Keratinocyte (primary cell): ENCODE measurements around the gene POU6F2. TPM values are rescaled to one million over a fixed set of nuclear protein-coding genes. Genes with fewer than 3 reads are reported as not detected.
"Not testable (repeated sequence)": the region's sequence is repeated elsewhere in the genome, so short reads cannot be mapped to it uniquely, and the experiment has no call there.

Experiments
- DNase-seq: peaks from one replicate; pipeline ENCODE4 v3.0.0-alpha.2; 2011; ENCODE audit warnings: low read depth, missing footprints, low spot score
- FAIRE-seq: peaks from 2 replicates; lab custom pipeline; 2011; peaks lifted over from hg19 to GRCh38; lab: Jason Lieb, UNC
- H2AFZ ChIP-seq: 2 replicates; pipeline ENCODE4 v1.6.0; 2012; ENCODE audit warnings: low read length, control low read depth, inconsistent platforms; ENCODE audit not compliant: control insufficient read depth
- H3K27ac ChIP-seq: 2 replicates; pipeline ENCODE4 v1.5.1; 2011; ENCODE audit warnings: low read length; ENCODE audit not compliant: control insufficient read depth, insufficient read depth
- H3K27me3 ChIP-seq: 3 replicates; pipeline ENCODE4 v1.6.0; 2011; ENCODE audit warnings: low read length; ENCODE audit not compliant: control insufficient read depth, insufficient read depth; ENCODE audit errors: extremely low read depth
- H3K36me3 ChIP-seq, 2 experiments: 2 replicates in 1 of 2; 3 replicates in 1 of 2; pipeline ENCODE4 v1.5.1; 2011; ENCODE audit warnings: low read length in 2 of 2, mild to moderate bottlenecking in 1 of 2; ENCODE audit not compliant: control insufficient read depth in 2 of 2, insufficient read depth in 2 of 2; ENCODE audit errors: extremely low read depth in 1 of 2
- H3K4me1 ChIP-seq: 3 replicates; pipeline ENCODE4 v1.5.1; 2011; ENCODE audit warnings: low read length; ENCODE audit not compliant: control insufficient read depth, insufficient read depth; ENCODE audit errors: extremely low read depth
- H3K4me2 ChIP-seq: 3 replicates; pipeline ENCODE4 v1.6.0; 2011; ENCODE audit warnings: low read depth, low read length; ENCODE audit not compliant: control insufficient read depth, insufficient read depth; ENCODE audit errors: extremely low read depth
- H3K4me3 ChIP-seq, 3 experiments: fragments of 200-600 bp in 1 of 3; sonication (generic) in 1 of 3; 2 replicates in 2 of 3; 3 replicates in 1 of 3; pipeline ENCODE4 v1.5.1; 2011 to 2016; ENCODE audit warnings: low read length in 3 of 3, mild to moderate bottlenecking in 3 of 3, control low read depth in 2 of 3, inconsistent platforms in 1 of 3, low read depth in 1 of 3, mixed read lengths in 1 of 3, mixed run types in 1 of 3, moderate library complexity in 1 of 3; ENCODE audit not compliant: control insufficient read depth in 2 of 3, insufficient read depth in 2 of 3; ENCODE audit errors: extremely low read depth in 1 of 3
- H3K79me2 ChIP-seq: 2 replicates; pipeline ENCODE4 v1.6.0; 2012; ENCODE audit warnings: low read length; ENCODE audit not compliant: control insufficient read depth, insufficient read depth
- H3K9ac ChIP-seq: 3 replicates; pipeline ENCODE4 v1.6.0; 2011; ENCODE audit warnings: low read length; ENCODE audit not compliant: control insufficient read depth, insufficient read depth; ENCODE audit errors: extremely low read depth
- H3K9me1 ChIP-seq: 3 replicates; pipeline ENCODE4 v1.6.0; 2011; ENCODE audit warnings: low read length; ENCODE audit not compliant: control insufficient read depth, insufficient read depth; ENCODE audit errors: extremely low read depth
- H3K9me3 ChIP-seq: 2 replicates; pipeline ENCODE4 v1.5.1; 2012; ENCODE audit warnings: low read depth, low read length; ENCODE audit not compliant: control insufficient read depth
- H4K20me1 ChIP-seq: 3 replicates; pipeline ENCODE4 v1.6.0; 2011; ENCODE audit warnings: low read length; ENCODE audit not compliant: control insufficient read depth, insufficient read depth; ENCODE audit errors: extremely low read depth
- EZH2 ChIP-seq: IDR thresholded peaks from one replicate; pipeline ENCODE4 v1.6.1; 2012; ENCODE audit warnings: inconsistent platforms, mild to moderate bottlenecking, low read length, moderate library complexity
- dilution Hi-C: fragments of 300-500 bp; cut with MboI; formaldehyde crosslinking; loops from one replicate; pipeline ENCODE4 v1.7.0; 2020; ENCODE audit warnings: low sequenced_read_pairs; ENCODE audit not compliant: extremely low pct_ligation_motif_present
- polyA plus RNA-seq, 5 experiments: library from polyadenylated mRNA; depleted of rRNA in 3 of 5; stranded (reverse) in 3 of 5; stranded (forward) in 1 of 5; unstranded in 1 of 5; fragments of >200 nt; gene quantifications; 1 replicate in 1 of 5; 2 replicates in 3 of 5; 3 replicates in 1 of 5; pipeline versions ENCODE4 v1.2.1 to v1.2.3, GENCODE V29; 2011 to 2012; ENCODE audit warnings: missing spikeins in 2 of 5, low read depth in 1 of 5, low replicate concordance in 1 of 5
- TF ChIP-seq, protein P1 (sequence below), 3 experiments: IDR thresholded peaks in 1 of 3; conservative IDR thresholded peaks in 1 of 3; optimal IDR thresholded peaks in 1 of 3; 2 replicates in 2 of 3; 3 replicates in 1 of 3; pipeline versions ENCODE3 to v1.5.1; 2011; ENCODE audit warnings: low read length in 3 of 3, mild to moderate bottlenecking in 3 of 3, moderate library complexity in 2 of 3, control low read depth in 1 of 3, inconsistent platforms in 1 of 3; ENCODE audit not compliant: insufficient read depth in 2 of 3; ENCODE audit errors: extremely low read depth in 1 of 3

The POU6F2 gene
- polyA plus RNA-seq, 1 donor (not counting 4 experiments of a cell fraction or from before 2014, with no cell fraction given), result not detected

DNA sequence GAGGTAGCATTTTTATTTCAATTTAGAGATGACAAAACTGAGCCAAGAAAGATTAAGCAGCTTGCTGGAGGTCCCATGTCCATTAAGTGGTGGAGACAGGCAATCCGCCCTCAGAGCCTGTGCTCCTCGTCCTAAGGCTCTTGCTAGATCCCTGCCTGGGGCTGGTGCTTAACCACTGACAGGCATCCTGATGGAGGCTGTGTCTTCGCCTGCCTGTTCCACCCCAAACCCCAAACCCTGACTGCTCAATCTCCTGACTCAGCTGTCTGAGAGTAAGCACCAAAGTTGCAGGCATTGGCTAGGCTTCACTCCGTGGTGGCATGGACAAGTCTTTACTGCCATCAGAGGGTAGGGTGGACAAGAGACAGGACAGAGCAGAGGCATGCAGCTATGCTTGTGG lies 209.4 kb downstream of the POU6F2 start:
- H3K4me2 ChIP-seq, result no peak overlapping the region
- H3K9me1 ChIP-seq, result no peaks in the 10 kb centered on the region
- no peak overlapping the region for H3K4me3 ChIP-seq
- no peaks in the 10 kb centered on the region for H3K27me3 ChIP-seq
- H3K79me2 ChIP-seq, result no peaks in the 10 kb centered on the region
- H3K4me1 ChIP-seq, result no peaks in the 10 kb centered on the region
- H3K9ac ChIP-seq, result no peak overlapping the region
- H3K9me3 ChIP-seq, result no peaks in the 10 kb centered on the region
- TF ChIP-seq EZH2, result no peak
- TF ChIP-seq, protein P1, sequence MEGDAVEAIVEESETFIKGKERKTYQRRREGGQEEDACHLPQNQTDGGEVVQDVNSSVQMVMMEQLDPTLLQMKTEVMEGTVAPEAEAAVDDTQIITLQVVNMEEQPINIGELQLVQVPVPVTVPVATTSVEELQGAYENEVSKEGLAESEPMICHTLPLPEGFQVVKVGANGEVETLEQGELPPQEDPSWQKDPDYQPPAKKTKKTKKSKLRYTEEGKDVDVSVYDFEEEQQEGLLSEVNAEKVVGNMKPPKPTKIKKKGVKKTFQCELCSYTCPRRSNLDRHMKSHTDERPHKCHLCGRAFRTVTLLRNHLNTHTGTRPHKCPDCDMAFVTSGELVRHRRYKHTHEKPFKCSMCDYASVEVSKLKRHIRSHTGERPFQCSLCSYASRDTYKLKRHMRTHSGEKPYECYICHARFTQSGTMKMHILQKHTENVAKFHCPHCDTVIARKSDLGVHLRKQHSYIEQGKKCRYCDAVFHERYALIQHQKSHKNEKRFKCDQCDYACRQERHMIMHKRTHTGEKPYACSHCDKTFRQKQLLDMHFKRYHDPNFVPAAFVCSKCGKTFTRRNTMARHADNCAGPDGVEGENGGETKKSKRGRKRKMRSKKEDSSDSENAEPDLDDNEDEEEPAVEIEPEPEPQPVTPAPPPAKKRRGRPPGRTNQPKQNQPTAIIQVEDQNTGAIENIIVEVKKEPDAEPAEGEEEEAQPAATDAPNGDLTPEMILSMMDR (optimal IDR thresholded peaks at IDR 0.05 in 1 of 3, IDR thresholded peaks at IDR 0.05 in 1 of 3, conservative IDR thresholded peaks at IDR 0.05 in 1 of 3; ENCODE audit: extremely low read depth in 1 of 3, insufficient read depth in 2 of 3, low read length in 3 of 3), result no peak
- H4K20me1 ChIP-seq, result no peaks in the 10 kb centered on the region
- dilution Hi-C loops, result no loop called here
- H2AFZ ChIP-seq, result no peak overlapping the region
- DNase-seq, result no peak
- no peak for FAIRE-seq
- H3K36me3 ChIP-seq, result no peaks in the 10 kb centered on the region
- H3K27ac ChIP-seq, result no peak overlapping the region

GRCh38 chr7:39192476-39192875 lies 214.8 kb downstream of the POU6F2 start:
- dilution Hi-C loops, result no loop called here
- no peak overlapping the region for H2AFZ ChIP-seq
- DNase-seq, result no peak
- H3K9me1 ChIP-seq, result no peaks in the 10 kb centered on the region
- H4K20me1 ChIP-seq, result no peaks in the 10 kb centered on the region
- no peak overlapping the region for H3K9ac ChIP-seq
- no peak for FAIRE-seq
- H3K27me3 ChIP-seq, result no peaks in the 10 kb centered on the region
- no peak overlapping the region for H3K27ac ChIP-seq
- no peaks in the 10 kb centered on the region for H3K9me3 ChIP-seq
- no peak overlapping the region for H3K4me2 ChIP-seq
- H3K36me3 ChIP-seq, result no peaks in the 10 kb centered on the region
- no peak overlapping the region for H3K4me3 ChIP-seq
- TF ChIP-seq, protein P1 (optimal IDR thresholded peaks at IDR 0.05 in 1 of 3, IDR thresholded peaks at IDR 0.05 in 1 of 3, conservative IDR thresholded peaks at IDR 0.05 in 1 of 3; ENCODE audit: extremely low read depth in 1 of 3, insufficient read depth in 2 of 3, low read length in 3 of 3), result no peak
- TF ChIP-seq EZH2, result no peak
- no peaks in the 10 kb centered on the region for H3K4me1 ChIP-seq
- no peaks in the 10 kb centered on the region for H3K79me2 ChIP-seq

- H2AFZ ChIP-seq, H3K79me2 ChIP-seq, H3K4me2 ChIP-seq, H3K27ac ChIP-seq, DNase-seq, H3K9me1 ChIP-seq, H3K9ac ChIP-seq, H4K20me1 ChIP-seq, H3K9me3 ChIP-seq, H3K4me1 ChIP-seq, H3K27me3 ChIP-seq, H3K4me3 ChIP-seq, dilution Hi-C loops, FAIRE-seq, H3K36me3 ChIP-seq: not testable (repeated sequence)
These were observed 216.7 kb downstream of the POU6F2 start for GRCh38 chr7:39194388-39194787.
